AG08395 (cell line): Measurements from ENCODE around the gene ABRAXAS1.

Experiments
- DNase-seq: peaks from one replicate; pipeline ENCODE4 v3.0.0; 2012; ENCODE audit warnings: mixed read lengths, low spot score

Gene ABRAXAS1

GRCh38 chr4:83449009-83449408 is 35.9 kb downstream of the ABRAXAS1 start:
- no peak for DNase-seq

DNA sequence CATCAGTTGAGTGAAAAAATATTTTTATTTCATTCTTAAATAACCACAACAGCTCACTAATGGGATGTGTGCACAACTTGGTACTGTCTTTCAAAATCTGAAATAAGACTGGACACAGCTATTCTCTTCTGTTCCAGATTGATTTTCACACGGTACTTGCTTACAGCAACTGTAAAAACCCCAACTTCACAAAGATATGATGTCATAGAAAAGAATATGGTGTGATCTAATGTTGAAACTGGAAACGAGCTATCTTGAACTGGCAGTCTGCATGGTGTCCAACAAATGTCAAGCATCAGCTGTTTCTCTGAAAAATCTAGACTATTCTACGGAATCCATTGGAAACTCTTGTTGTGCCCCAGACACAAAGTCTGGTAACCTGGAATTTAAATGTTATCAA is 44.0 kb downstream of the ABRAXAS1 start:
- DNase-seq: no peak

DNA sequence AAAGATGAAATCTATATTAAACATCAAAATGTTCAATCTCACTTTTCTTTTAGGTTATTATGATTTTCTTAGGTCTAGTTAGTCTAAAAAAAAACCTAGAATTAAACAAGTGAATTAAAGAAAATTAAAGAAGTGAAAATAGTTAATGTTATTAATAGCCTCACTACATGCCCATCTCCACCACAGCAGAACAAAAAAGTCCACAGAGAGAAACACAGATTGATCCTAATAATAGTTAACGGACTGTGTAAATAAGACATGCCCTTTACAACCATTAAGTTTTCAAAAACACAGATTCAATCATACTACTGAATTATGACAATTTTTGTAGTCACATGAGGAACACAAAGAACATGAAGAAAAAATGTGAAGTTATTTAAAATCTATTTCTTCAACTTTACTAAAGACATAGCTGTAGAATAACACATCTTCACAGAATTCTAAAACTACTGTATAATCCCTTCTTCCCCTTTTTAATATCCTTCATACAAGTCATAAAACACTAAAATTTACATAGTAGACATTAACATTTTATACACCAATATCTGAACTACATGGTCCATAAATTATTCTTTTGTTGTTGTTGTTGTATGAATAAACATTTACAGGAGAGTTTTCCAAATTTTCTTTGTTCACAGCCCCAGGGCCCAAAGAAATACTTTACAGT is 44.6 kb downstream of the ABRAXAS1 start:
- no peak for DNase-seq

GRCh38 chr4:83438719-83439118 is 46.2 kb downstream of the ABRAXAS1 start:
- DNase-seq: no peak

GRCh38 chr4:83436680-83437079 is 48.2 kb downstream of the ABRAXAS1 start:
- no peak for DNase-seq

GRCh38 chr4:83431200-83431599 is 53.7 kb downstream of the ABRAXAS1 start:
- DNase-seq: no peak

- no peak for DNase-seq
Observed at GRCh38 chr4:83418211-83418610, 66.7 kb downstream of the ABRAXAS1 start.

GRCh38 chr4:83417566-83417965 is 67.3 kb downstream of the ABRAXAS1 start:
- DNase-seq: no peak

DNA sequence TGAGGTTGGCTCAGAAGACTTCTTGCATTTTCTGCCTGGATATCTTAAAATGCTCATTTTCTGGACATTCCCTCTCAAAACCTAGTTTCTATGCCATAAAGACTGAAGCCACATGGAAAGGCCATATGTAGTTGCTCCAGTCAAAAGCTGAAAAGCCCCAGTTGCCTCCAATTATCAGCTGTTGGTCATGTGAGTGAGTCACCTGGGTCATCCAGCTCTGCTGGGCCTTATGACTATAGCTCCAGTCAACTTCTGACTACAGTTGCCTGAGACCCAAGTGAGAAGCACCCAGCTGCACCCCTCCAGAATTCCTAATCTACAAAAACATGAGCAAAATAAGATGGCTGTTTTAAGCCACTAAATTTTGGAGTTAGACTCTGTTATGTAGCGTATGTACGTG is 71.2 kb downstream of the ABRAXAS1 start:
- peak; percentile 20 for DNase-seq
